ENCODE measurements around the gene BNIP1.
"Not testable (repeated sequence)": the region's sequence is repeated elsewhere in the genome, so short reads cannot be mapped to it uniquely, and the experiment has no call there.

Gene BNIP1

GRCh38 chr5:173144200-173145176, at the start of gene BNIP1:
TSS of gene BNIP1 (plus strand) at chr5:173144531. CDS start at chr5:173144546, 15 bp downstream.
- Histone ChIP-seq H3K4me3 (ENCODE audit: low read depth, low read length) (peak within 1 kb of the TSS; percentile 100), H3K27me3 (ENCODE audit: control insufficient read depth, insufficient read depth, low read length) (no peaks in the 10 kb centered on the region), H3K36me3 (ENCODE audit: control insufficient read depth, insufficient read depth, low read length) (peaks cover 13% of the 10 kb centered on the region; the same call in 1 of the 2 replicates), H3K9me3 (ENCODE audit: control insufficient read depth, insufficient read depth, low read length) (no peaks in the 10 kb centered on the region), H3K27ac (ENCODE audit: low read depth, low read length) (peak within 1 kb of the TSS; percentile 91), H3K4me1 (ENCODE audit: control insufficient read depth, insufficient read depth, low read length) (peaks cover 16% of the 10 kb centered on the region), H3K9ac (ENCODE audit: low read depth, low read length) (peak within 1 kb of the TSS; percentile 81)

DNA sequence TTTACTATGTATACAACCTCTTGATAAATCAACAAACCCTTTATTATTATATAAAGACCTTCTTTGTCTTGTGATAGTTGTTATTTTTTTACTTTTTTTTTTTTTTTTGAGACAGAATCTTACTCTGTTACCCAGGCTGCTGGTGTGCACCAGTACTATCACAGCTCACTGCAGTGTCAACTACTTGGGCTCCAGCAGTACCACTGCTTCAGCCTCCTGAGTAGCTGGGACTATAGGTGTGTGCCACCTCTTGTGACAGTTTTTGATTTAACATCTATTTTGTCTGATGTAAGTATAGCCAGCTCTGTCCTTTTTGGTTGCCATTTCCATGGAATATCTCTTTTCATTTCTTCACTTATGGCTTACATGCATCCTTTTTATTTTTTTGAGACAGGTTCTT, 45.5 kb upstream of the BNIP1 start:
- Histone ChIP-seq H3K27ac (ENCODE audit: low read depth, low read length) (no peak overlapping the region), H3K4me1 (ENCODE audit: control insufficient read depth, insufficient read depth, low read length) (no peaks in the 10 kb centered on the region)

DNA sequence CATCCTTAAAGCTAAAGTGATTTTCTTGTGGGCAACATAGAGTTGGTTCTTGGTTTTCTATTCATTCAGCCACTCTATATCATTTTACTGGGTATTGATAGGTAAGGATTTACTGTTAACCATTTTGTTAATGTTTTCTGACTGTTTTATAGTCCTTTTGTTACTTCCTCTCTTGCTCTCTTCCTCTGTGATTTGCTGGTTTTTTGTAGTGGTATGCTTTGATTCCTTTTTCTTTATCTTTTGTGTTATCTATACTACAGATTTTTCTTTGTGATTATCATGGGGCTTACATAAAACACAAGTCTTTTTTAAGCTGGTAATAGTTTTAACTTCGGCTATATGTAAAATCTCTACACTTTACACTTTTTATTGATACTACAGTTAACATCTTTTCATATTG, 44.9 kb upstream of the BNIP1 start:
- peaks cover 4% of the 10 kb centered on the region; the same call in 1 of the 2 replicates for H3K9me3 ChIP-seq (ENCODE audit: control insufficient read depth, insufficient read depth, low read length)
- H3K27me3 ChIP-seq (ENCODE audit: control insufficient read depth, insufficient read depth, low read length), result no peaks in the 10 kb centered on the region
- no peaks in the 10 kb centered on the region for H3K36me3 ChIP-seq (ENCODE audit: control insufficient read depth, insufficient read depth, low read length)
- H3K9ac ChIP-seq (ENCODE audit: low read depth, low read length), result no peak overlapping the region
- no peaks in the 10 kb centered on the region for H3K4me1 ChIP-seq (ENCODE audit: control insufficient read depth, insufficient read depth, low read length)
- H3K27ac ChIP-seq (ENCODE audit: low read depth, low read length), result no peak overlapping the region
- no peak overlapping the region for H3K4me3 ChIP-seq (ENCODE audit: low read depth, low read length)

More for the DNA sequence above, 45.5 kb upstream of the BNIP1 start:
- Histone ChIP-seq H3K27me3 (ENCODE audit: control insufficient read depth, insufficient read depth, low read length) (no peaks in the 10 kb centered on the region), H3K4me3 (ENCODE audit: low read depth, low read length) (no peak overlapping the region), H3K36me3 (ENCODE audit: control insufficient read depth, insufficient read depth, low read length) (no peaks in the 10 kb centered on the region), H3K9me3 (ENCODE audit: control insufficient read depth, insufficient read depth, low read length) (peaks cover 4% of the 10 kb centered on the region; the same call in 1 of the 2 replicates), H3K9ac (ENCODE audit: low read depth, low read length) (no peak overlapping the region)

GRCh38 chr5:173101245-173101644, 43.1 kb upstream of the BNIP1 start:
- Histone ChIP-seq H3K27me3 (ENCODE audit: control insufficient read depth, insufficient read depth, low read length) (no peaks in the 10 kb centered on the region), H3K4me1 (ENCODE audit: control insufficient read depth, insufficient read depth, low read length) (no peaks in the 10 kb centered on the region)

DNA sequence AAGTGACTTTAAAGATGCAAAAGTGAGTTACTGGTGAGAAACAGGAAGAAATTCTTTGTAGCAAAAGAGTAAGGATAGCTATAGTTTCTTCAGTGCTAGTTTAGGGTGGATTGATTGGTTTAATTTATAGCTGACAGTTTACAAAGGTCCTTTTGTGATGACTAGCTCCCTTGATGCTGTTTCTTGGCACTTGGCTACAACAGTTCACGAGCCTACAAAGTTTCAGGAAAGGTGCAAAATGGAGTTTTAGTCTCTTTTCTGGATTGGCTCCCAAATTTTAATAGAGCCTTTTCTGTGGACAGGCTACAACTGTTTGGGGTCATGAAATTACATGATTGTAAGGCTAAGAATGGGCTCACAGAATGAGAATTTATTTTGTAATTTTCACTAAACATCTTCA, 40.9 kb upstream of the BNIP1 start:
- H3K9ac ChIP-seq (ENCODE audit: low read depth, low read length), result no peak overlapping the region
- H3K36me3 ChIP-seq (ENCODE audit: control insufficient read depth, insufficient read depth, low read length), result no peaks in the 10 kb centered on the region
- H3K4me3 ChIP-seq (ENCODE audit: low read depth, low read length), result no peak overlapping the region
- H3K4me1 ChIP-seq (ENCODE audit: control insufficient read depth, insufficient read depth, low read length), result no peaks in the 10 kb centered on the region
- H3K27ac ChIP-seq (ENCODE audit: low read depth, low read length), result no peak overlapping the region
- H3K27me3 ChIP-seq (ENCODE audit: control insufficient read depth, insufficient read depth, low read length), result no peaks in the 10 kb centered on the region
- peaks cover 4% of the 10 kb centered on the region; the same call in 1 of the 2 replicates for H3K9me3 ChIP-seq (ENCODE audit: control insufficient read depth, insufficient read depth, low read length)

More at GRCh38 chr5:173101245-173101644, 43.1 kb upstream of the BNIP1 start:
- Histone ChIP-seq H3K27ac (ENCODE audit: low read depth, low read length) (no peak overlapping the region), H3K9me3 (ENCODE audit: control insufficient read depth, insufficient read depth, low read length) (peaks cover 4% of the 10 kb centered on the region; the same call in 1 of the 2 replicates), H3K4me3 (ENCODE audit: low read depth, low read length) (no peak overlapping the region), H3K9ac (ENCODE audit: low read depth, low read length) (no peak overlapping the region), H3K36me3 (ENCODE audit: control insufficient read depth, insufficient read depth, low read length) (no peaks in the 10 kb centered on the region)

- no peak overlapping the region for H3K9ac ChIP-seq (ENCODE audit: low read depth, low read length)
- no peaks in the 10 kb centered on the region for H3K27me3 ChIP-seq (ENCODE audit: control insufficient read depth, insufficient read depth, low read length)
- no peak overlapping the region for H3K4me3 ChIP-seq (ENCODE audit: low read depth, low read length)
- peaks cover 4% of the 10 kb centered on the region; the same call in 1 of the 2 replicates for H3K36me3 ChIP-seq (ENCODE audit: control insufficient read depth, insufficient read depth, low read length)
- H3K27ac ChIP-seq (ENCODE audit: low read depth, low read length), result no peak overlapping the region
- peaks cover 5% of the 10 kb centered on the region for H3K4me1 ChIP-seq (ENCODE audit: control insufficient read depth, insufficient read depth, low read length)
- H3K9me3 ChIP-seq (ENCODE audit: control insufficient read depth, insufficient read depth, low read length), result no peaks in the 10 kb centered on the region
Measured at GRCh38 chr5:173108914-173109313, 35.4 kb upstream of the BNIP1 start.

DNA sequence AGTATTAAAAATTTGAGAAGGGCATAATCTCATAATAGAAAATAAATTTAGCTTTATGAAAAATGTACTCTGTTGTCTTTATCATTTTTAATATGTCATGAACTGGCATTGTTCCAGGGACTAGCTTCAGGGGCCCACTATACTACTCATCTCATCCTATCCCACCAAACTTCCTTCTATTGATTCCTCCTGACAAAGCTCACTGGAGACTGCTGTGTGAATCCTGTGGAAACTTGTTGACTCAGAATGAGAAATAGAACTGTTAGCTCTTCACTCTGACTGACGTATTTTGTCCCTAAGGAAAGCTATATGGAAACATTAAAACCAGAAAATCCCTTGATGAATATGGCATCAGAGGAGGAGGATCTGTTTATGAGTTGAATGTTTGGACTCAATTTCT, 29.8 kb upstream of the BNIP1 start:
- H3K4me3 ChIP-seq (ENCODE audit: low read depth, low read length), result no peak overlapping the region
- H3K36me3 ChIP-seq (ENCODE audit: control insufficient read depth, insufficient read depth, low read length), result peaks cover 4% of the 10 kb centered on the region; the same call in 1 of the 2 replicates
- H3K9ac ChIP-seq (ENCODE audit: low read depth, low read length), result no peak overlapping the region
- no peaks in the 10 kb centered on the region for H3K4me1 ChIP-seq (ENCODE audit: control insufficient read depth, insufficient read depth, low read length)
- no peaks in the 10 kb centered on the region for H3K27me3 ChIP-seq (ENCODE audit: control insufficient read depth, insufficient read depth, low read length)
- H3K9me3 ChIP-seq (ENCODE audit: control insufficient read depth, insufficient read depth, low read length), result no peaks in the 10 kb centered on the region
- no peak overlapping the region for H3K27ac ChIP-seq (ENCODE audit: low read depth, low read length)

DNA sequence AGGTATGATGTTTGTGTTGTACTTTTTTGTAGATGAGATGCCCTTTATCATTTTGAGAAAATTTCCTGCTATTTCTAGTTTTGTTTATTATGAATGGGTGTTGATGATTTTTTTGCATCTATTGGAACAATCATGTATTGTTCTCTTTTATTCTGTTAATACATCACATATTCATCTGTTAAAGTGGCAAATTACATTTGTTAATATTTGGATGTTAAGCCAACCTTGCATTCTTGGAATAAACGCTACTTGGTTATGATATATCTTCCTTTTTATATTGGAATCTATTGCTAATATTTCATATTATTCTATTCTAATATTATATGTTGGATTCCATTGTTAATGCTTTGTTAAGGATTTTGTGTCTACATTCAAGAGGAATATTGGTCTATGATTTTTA, 24.6 kb upstream of the BNIP1 start:
- H3K27ac ChIP-seq (ENCODE audit: low read depth, low read length), result no peak overlapping the region
- H3K36me3 ChIP-seq (ENCODE audit: control insufficient read depth, insufficient read depth, low read length), result no peaks in the 10 kb centered on the region
- no peaks in the 10 kb centered on the region for H3K27me3 ChIP-seq (ENCODE audit: control insufficient read depth, insufficient read depth, low read length)
- H3K4me3 ChIP-seq (ENCODE audit: low read depth, low read length), result no peak overlapping the region
- no peaks in the 10 kb centered on the region for H3K9me3 ChIP-seq (ENCODE audit: control insufficient read depth, insufficient read depth, low read length)
- no peak overlapping the region for H3K9ac ChIP-seq (ENCODE audit: low read depth, low read length)
- H3K4me1 ChIP-seq (ENCODE audit: control insufficient read depth, insufficient read depth, low read length), result no peaks in the 10 kb centered on the region

GRCh38 chr5:173123416-173123815, 20.9 kb upstream of the BNIP1 start:
- Histone ChIP-seq H3K9ac (ENCODE audit: low read depth, low read length) (no peak overlapping the region), H3K27ac (ENCODE audit: low read depth, low read length) (no peak overlapping the region), H3K4me3 (ENCODE audit: low read depth, low read length) (no peak overlapping the region), H3K36me3 (ENCODE audit: control insufficient read depth, insufficient read depth, low read length) (no peaks in the 10 kb centered on the region), H3K4me1 (ENCODE audit: control insufficient read depth, insufficient read depth, low read length) (no peaks in the 10 kb centered on the region), H3K27me3 (ENCODE audit: control insufficient read depth, insufficient read depth, low read length) (no peaks in the 10 kb centered on the region), H3K9me3 (ENCODE audit: control insufficient read depth, insufficient read depth, low read length) (no peaks in the 10 kb centered on the region)

DNA sequence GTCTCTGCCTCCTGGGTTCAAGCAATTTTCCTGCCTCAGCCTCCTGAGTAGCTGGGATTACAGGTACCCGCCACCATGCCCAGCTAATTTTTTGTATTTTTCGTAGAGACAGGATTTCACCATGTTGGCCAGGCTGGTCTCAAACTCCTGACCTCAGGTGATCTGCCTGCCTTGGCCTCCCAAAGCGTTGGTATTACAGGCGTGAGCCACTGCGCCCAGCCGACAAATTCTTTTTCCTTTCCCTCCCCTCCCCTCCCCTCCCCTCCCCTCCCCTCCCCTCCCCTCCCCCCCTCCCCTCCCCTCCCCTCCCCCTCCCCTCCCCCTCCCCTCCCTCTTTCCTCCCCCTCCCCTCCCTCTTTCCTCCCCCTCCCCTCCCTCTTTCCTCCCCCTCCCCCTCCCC, 12.2 kb upstream of the BNIP1 start:
- H3K4me3 ChIP-seq (ENCODE audit: low read depth, low read length); H3K36me3 ChIP-seq (ENCODE audit: control insufficient read depth, insufficient read depth, low read length); H3K9ac ChIP-seq (ENCODE audit: low read depth, low read length); H3K4me1 ChIP-seq (ENCODE audit: control insufficient read depth, insufficient read depth, low read length); H3K9me3 ChIP-seq (ENCODE audit: control insufficient read depth, insufficient read depth, low read length); H3K27me3 ChIP-seq (ENCODE audit: control insufficient read depth, insufficient read depth, low read length); H3K27ac ChIP-seq (ENCODE audit: low read depth, low read length): not testable (repeated sequence)

GRCh38 chr5:173138707-173139106, 5.6 kb upstream of the BNIP1 start:
- H3K4me3 ChIP-seq (ENCODE audit: low read depth, low read length), result peak overlapping the region; percentile 6; the same call in 1 of the 2 replicates
- H3K27me3 ChIP-seq (ENCODE audit: control insufficient read depth, insufficient read depth, low read length), result no peaks in the 10 kb centered on the region
- H3K9me3 ChIP-seq (ENCODE audit: control insufficient read depth, insufficient read depth, low read length), result no peaks in the 10 kb centered on the region
- H3K36me3 ChIP-seq (ENCODE audit: control insufficient read depth, insufficient read depth, low read length), result no peaks in the 10 kb centered on the region
- no peak overlapping the region for H3K27ac ChIP-seq (ENCODE audit: low read depth, low read length)
- no peak overlapping the region for H3K9ac ChIP-seq (ENCODE audit: low read depth, low read length)
- peaks cover 29% of the 10 kb centered on the region for H3K4me1 ChIP-seq (ENCODE audit: control insufficient read depth, insufficient read depth, low read length)

All from HUES48 (cell line).